Measurements from ENCODE around the gene ZFAND3. TPM values are rescaled to one million over a fixed set of nuclear protein-coding genes. Genes with fewer than 3 reads are reported as not detected.

ZFAND3 gene
- total and polyA plus RNA-seq, 2 donors (not counting 1 experiment from before 2014, with no cell fraction given), result 13.5 to 58.3 TPM

GRCh38 chr6:38163186-38164130, 343.9 kb downstream of the ZFAND3 start:
- Mint-ChIP-seq H3K9me3 (ENCODE audit: insufficient read depth) (no peaks in the 10 kb centered on the region), H3K27ac (no peak overlapping the region), H3K4me1 (no peaks in the 10 kb centered on the region), H3K4me3 (no peak overlapping the region), H3K27me3 (no peaks in the 10 kb centered on the region)
- 92% methylated on average over 23 of the region's 29 CpGs for WGBS (ENCODE audit: insufficient coverage)
- Histone ChIP-seq H2AFZ (ENCODE audit: insufficient read depth, low read depth, low read length, poor library complexity, severe bottlenecking) (no peak overlapping the region), H3K9ac (ENCODE audit: low read length) (no peak overlapping the region), H3K4me1 (ENCODE audit: control insufficient read depth in 2 of 2, insufficient read depth in 2 of 2, low read length in 2 of 2) (no peaks in the 10 kb centered on the region), H4K20me1 (ENCODE audit: control insufficient read depth, insufficient read depth, low read length, poor library complexity, severe bottlenecking) (no peaks in the 10 kb centered on the region), H3K27me3 (replicated peaks in 1 of 4; ENCODE audit: control extremely low read depth in 1 of 4, control insufficient read depth in 3 of 4, insufficient read depth in 4 of 4, low read length in 3 of 4) (no peaks in the 10 kb centered on the region), H3K9me3 (ENCODE audit: control extremely low read depth in 1 of 3, control insufficient read depth in 2 of 3, insufficient read depth in 1 of 3, low read length in 2 of 3) (no peaks in the 10 kb centered on the region), H3K27ac (ENCODE audit: low read length in 2 of 2) (no peak overlapping the region), H3K4me3 (ENCODE audit: control extremely low read depth in 1 of 5, extremely low read depth in 1 of 5, insufficient read depth in 1 of 5, low read depth in 2 of 5, low read length in 4 of 5) (no peak overlapping the region), H3K79me2 (ENCODE audit: control insufficient read depth, insufficient read depth, low read length) (no peaks in the 10 kb centered on the region), H3K4me2 (replicated peaks; ENCODE audit: low read depth, low read length, poor library complexity, severe bottlenecking) (no peak overlapping the region), H3K36me3 (replicated peaks in 1 of 2; ENCODE audit: control extremely low read depth in 1 of 2, control insufficient read depth in 1 of 2, extremely low read depth in 1 of 2, insufficient read depth in 2 of 2, low read length in 1 of 2) (no peaks in the 10 kb centered on the region)
- DNase-seq, result no peak
- intact Hi-C loops (cut with micrococcal nuclease), result no loop called here
- TF ChIP-seq CTCF (IDR thresholded peaks at IDR 0.05) (no peak), EZH2 (IDR thresholded peaks at IDR 0.05; ENCODE audit: borderline replicate concordance, insufficient read depth, low read depth, low read length, poor library complexity, severe bottlenecking) (no peak)
- ATAC-seq (ENCODE audit: low read depth), result no peak
- ChIA-PET POLR2A (no interaction called here), CTCF (no interaction called here)

GRCh38 chr6:38164131-38164481, 344.6 kb downstream of the ZFAND3 start:
- intact Hi-C loops (cut with micrococcal nuclease), result no loop called here
- Mint-ChIP-seq H3K4me1 (no peaks in the 10 kb centered on the region), H3K27ac (no peak overlapping the region), H3K27me3 (no peaks in the 10 kb centered on the region), H3K9me3 (ENCODE audit: insufficient read depth) (no peaks in the 10 kb centered on the region), H3K4me3 (no peak overlapping the region)
- no peak overlapping the region for H3K27ac ChIP-seq (ENCODE audit: low read length in 2 of 2)
- H3K9me3 ChIP-seq (ENCODE audit: control extremely low read depth in 1 of 3, control insufficient read depth in 2 of 3, insufficient read depth in 1 of 3, low read length in 2 of 3), result no peaks in the 10 kb centered on the region
- WGBS (ENCODE audit: insufficient coverage), result 94% methylated on average over 4 of the region's 6 CpGs
- H3K4me2 ChIP-seq (replicated peaks; ENCODE audit: low read depth, low read length, poor library complexity, severe bottlenecking), result no peak overlapping the region
- DNase-seq, result no peak
- no peak overlapping the region for H3K4me3 ChIP-seq (ENCODE audit: control extremely low read depth in 1 of 5, extremely low read depth in 1 of 5, insufficient read depth in 1 of 5, low read depth in 2 of 5, low read length in 4 of 5)
- no peak for ATAC-seq (ENCODE audit: low read depth)
- no peak for TF ChIP-seq CTCF (IDR thresholded peaks at IDR 0.05)
- CTCF ChIA-PET, result no interaction called here
- H3K9ac ChIP-seq (ENCODE audit: low read length), result no peak overlapping the region
- no peak overlapping the region for H2AFZ ChIP-seq (ENCODE audit: insufficient read depth, low read depth, low read length, poor library complexity, severe bottlenecking)
- no peaks in the 10 kb centered on the region for H4K20me1 ChIP-seq (ENCODE audit: control insufficient read depth, insufficient read depth, low read length, poor library complexity, severe bottlenecking)
- no peaks in the 10 kb centered on the region for H3K27me3 ChIP-seq (replicated peaks in 1 of 4; ENCODE audit: control extremely low read depth in 1 of 4, control insufficient read depth in 3 of 4, insufficient read depth in 4 of 4, low read length in 3 of 4)
- H3K36me3 ChIP-seq (replicated peaks in 1 of 2; ENCODE audit: control extremely low read depth in 1 of 2, control insufficient read depth in 1 of 2, extremely low read depth in 1 of 2, insufficient read depth in 2 of 2, low read length in 1 of 2), result no peaks in the 10 kb centered on the region
- POLR2A ChIA-PET, result no interaction called here
- no peaks in the 10 kb centered on the region for H3K79me2 ChIP-seq (ENCODE audit: control insufficient read depth, insufficient read depth, low read length)
- no peaks in the 10 kb centered on the region for H3K4me1 ChIP-seq (ENCODE audit: control insufficient read depth in 2 of 2, insufficient read depth in 2 of 2, low read length in 2 of 2)
